HG02763 (cell line): ENCODE results near the gene KDM5B.
"Not testable (repeated sequence)": the region's sequence is repeated elsewhere in the genome, so short reads cannot be mapped to it uniquely, and the experiment has no call there.

Experiments used
- ATAC-seq: cut with Tn5 transposase; IDR thresholded peaks from one replicate; pipeline ENCODE4 v1.9.1; 2021; ENCODE audit warnings: mild to moderate bottlenecking, moderate library complexity; ENCODE audit not compliant: unreplicated experiment

Gene KDM5B

GRCh38 chr1:202815120-202815519 is 6.9 kb upstream of the KDM5B start:
- ATAC-seq: no peak

GRCh38 chr1:202812176-202813026 is 4.2 kb upstream of the KDM5B start:
- ATAC-seq: no peak

GRCh38 chr1:202811296-202812175 is 3.3 kb upstream of the KDM5B start:
- ATAC-seq: peak; percentile 10

GRCh38 chr1:202810615-202811295 is 2.5 kb upstream of the KDM5B start, which contains the start of gene PCAT6:
Gene PCAT6, plus strand, starts transcription at chr1:202810954.
- peak; percentile 79 for ATAC-seq

GRCh38 chr1:202810193-202810614 is 2.0 kb upstream of the KDM5B start:
- ATAC-seq: no peak

- ATAC-seq: no peak
Observed at GRCh38 chr1:202809597-202810159, 1.5 kb upstream of the KDM5B start.

GRCh38 chr1:202807451-202807925 is 733 bp downstream of the KDM5B start:
- no peak for ATAC-seq

GRCh38 chr1:202806845-202807450 is 1.3 kb downstream of the KDM5B start:
- no peak for ATAC-seq

GRCh38 chr1:202805886-202806844 is 2.1 kb downstream of the KDM5B start:
- no peak for ATAC-seq

GRCh38 chr1:202804126-202804525 is 4.1 kb downstream of the KDM5B start:
- ATAC-seq: no peak

- no peak for ATAC-seq
Observed at GRCh38 chr1:202802998-202803932, 5.0 kb downstream of the KDM5B start.

- no peak for ATAC-seq
Observed at GRCh38 chr1:202802034-202802433, 6.2 kb downstream of the KDM5B start.

- ATAC-seq: no peak
Observed at GRCh38 chr1:202801175-202801574, 7.0 kb downstream of the KDM5B start.

GRCh38 chr1:202800742-202801141 is 7.5 kb downstream of the KDM5B start:
- ATAC-seq: no peak

- ATAC-seq: no peak
Observed at GRCh38 chr1:202798792-202799331, 9.4 kb downstream of the KDM5B start.

GRCh38 chr1:202798260-202798659 is 10.0 kb downstream of the KDM5B start:
- no peak for ATAC-seq

- ATAC-seq: no peak
Observed at GRCh38 chr1:202796670-202797069, 11.6 kb downstream of the KDM5B start.

- ATAC-seq: not testable (repeated sequence)
Observed at GRCh38 chr1:202794931-202795330, 13.3 kb downstream of the KDM5B start.
